Neural crest cell (in vitro differentiated cells): ENCODE measurements around the gene NEIL1. TPM values are rescaled to one million over a fixed set of nuclear protein-coding genes. Genes with fewer than 3 reads are reported as not detected.
"Not testable (repeated sequence)": the region's sequence is repeated elsewhere in the genome, so short reads cannot be mapped to it uniquely, and the experiment has no call there.

Experiments used
- DNase-seq: peaks from one replicate; pipeline ENCODE4 v3.0.0; 2021; ENCODE audit warnings: low read depth, mixed read lengths, low spot score
- H3K27ac Mint-ChIP-seq: one replicate; pipeline ENCODE4 v1.8.0; 2021; ENCODE audit warnings: mild to moderate bottlenecking, mixed read lengths; ENCODE audit not compliant: unreplicated experiment
- H3K27me3 Mint-ChIP-seq: 2 replicates; pipeline ENCODE4 v1.8.0; 2021; ENCODE audit warnings: low read depth, mild to moderate bottlenecking, mixed read lengths
- H3K36me3 Mint-ChIP-seq: 2 replicates; pipeline ENCODE4 v1.8.0; 2021; ENCODE audit warnings: low read depth, mild to moderate bottlenecking, mixed read lengths
- H3K4me1 Mint-ChIP-seq: 2 replicates; pipeline ENCODE4 v1.8.0; 2021; ENCODE audit warnings: mixed read lengths
- H3K4me3 Mint-ChIP-seq: one replicate; pipeline ENCODE4 v1.8.0; 2021; ENCODE audit warnings: mild to moderate bottlenecking, mixed read lengths
- H3K9me3 Mint-ChIP-seq: 2 replicates; pipeline ENCODE4 v1.8.0; 2021; ENCODE audit warnings: mixed read lengths
- total RNA-seq: library from RNA; stranded (reverse); gene quantifications from 2 replicates; pipeline ENCODE4 v1.2.1, GENCODE V29; 2021
- TF ChIP-seq, protein P1 (sequence below): fragments of 200-600 bp; sonication (generic); conservative IDR thresholded peaks from 2 replicates; pipeline ENCODE4 v1.5.0; 2021; ENCODE audit warnings: antibody characterized with exemption, mild to moderate bottlenecking

The NEIL1 gene
- total RNA-seq, 1 donor from 2014 or later = 20.4 TPM

DNA sequence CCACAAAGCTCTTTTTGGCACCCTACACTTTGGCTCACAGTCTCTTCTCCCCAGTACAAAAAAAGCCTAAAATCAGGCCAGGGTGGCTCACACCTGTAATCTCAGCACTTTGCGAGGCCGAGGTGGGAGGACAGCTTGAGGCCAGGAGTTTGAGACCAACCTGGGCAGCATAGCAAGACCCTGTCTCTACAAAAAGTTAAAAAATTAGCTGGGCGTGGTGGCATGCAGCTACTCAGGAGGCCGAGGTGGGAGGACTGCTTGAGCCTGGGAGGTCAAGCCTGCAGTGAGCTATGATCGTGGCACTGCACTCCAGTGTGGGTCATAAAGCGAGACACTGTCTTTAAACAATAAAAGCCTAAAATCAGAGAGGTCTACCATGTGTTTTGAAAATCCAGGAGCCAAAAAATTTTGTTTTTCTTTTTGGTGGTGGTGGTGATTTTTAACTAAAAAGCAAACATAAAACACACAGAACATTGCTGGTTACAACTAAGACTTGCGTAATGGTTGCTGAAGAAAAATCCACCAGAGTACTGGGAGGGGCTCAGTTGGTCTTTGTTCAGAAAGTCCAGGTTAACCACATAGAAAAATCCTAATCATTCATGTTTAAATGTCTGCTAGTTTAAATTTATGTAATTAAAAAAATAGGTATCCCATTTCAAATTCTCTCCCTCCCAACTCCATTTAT lies 23.2 kb downstream of the NEIL1 start:
- no peak for DNase-seq
- H3K27ac Mint-ChIP-seq = no peak overlapping the region
- H3K36me3 Mint-ChIP-seq = peaks cover 11% of the 10 kb centered on the region

DNA sequence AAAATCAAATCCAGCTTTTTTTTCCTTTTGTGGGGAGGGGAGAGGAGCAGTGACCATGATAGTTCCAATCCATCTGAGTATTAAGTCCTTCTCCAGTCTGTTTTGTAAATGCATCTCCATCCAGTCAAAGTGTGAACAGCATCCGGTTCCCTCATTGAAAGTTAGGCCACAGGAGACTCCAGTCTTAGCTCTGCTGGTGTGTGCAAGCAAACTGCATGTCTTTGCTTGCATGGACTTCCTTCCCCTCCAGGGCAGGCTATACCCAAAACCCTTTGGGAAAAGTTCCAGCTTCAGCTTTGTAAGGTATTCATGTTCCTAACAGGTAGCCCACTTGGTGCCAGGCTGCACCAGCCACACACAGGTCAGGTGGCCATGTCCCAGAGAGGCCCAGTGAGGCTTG lies 24.6 kb downstream of the NEIL1 start:
- no peaks in the 10 kb centered on the region for H3K9me3 Mint-ChIP-seq
- TF ChIP-seq, protein P1, sequence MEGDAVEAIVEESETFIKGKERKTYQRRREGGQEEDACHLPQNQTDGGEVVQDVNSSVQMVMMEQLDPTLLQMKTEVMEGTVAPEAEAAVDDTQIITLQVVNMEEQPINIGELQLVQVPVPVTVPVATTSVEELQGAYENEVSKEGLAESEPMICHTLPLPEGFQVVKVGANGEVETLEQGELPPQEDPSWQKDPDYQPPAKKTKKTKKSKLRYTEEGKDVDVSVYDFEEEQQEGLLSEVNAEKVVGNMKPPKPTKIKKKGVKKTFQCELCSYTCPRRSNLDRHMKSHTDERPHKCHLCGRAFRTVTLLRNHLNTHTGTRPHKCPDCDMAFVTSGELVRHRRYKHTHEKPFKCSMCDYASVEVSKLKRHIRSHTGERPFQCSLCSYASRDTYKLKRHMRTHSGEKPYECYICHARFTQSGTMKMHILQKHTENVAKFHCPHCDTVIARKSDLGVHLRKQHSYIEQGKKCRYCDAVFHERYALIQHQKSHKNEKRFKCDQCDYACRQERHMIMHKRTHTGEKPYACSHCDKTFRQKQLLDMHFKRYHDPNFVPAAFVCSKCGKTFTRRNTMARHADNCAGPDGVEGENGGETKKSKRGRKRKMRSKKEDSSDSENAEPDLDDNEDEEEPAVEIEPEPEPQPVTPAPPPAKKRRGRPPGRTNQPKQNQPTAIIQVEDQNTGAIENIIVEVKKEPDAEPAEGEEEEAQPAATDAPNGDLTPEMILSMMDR = no peak
- H3K36me3 Mint-ChIP-seq = peaks cover 12% of the 10 kb centered on the region
- peaks cover 20% of the 10 kb centered on the region for H3K4me1 Mint-ChIP-seq
- no peak overlapping the region for H3K4me3 Mint-ChIP-seq
- no peak overlapping the region for H3K27ac Mint-ChIP-seq
- H3K27me3 Mint-ChIP-seq = no peaks in the 10 kb centered on the region
- DNase-seq = no peak

More for the DNA sequence above, 23.2 kb downstream of the NEIL1 start:
- peak overlapping the region; percentile 98 for H3K4me3 Mint-ChIP-seq
- no peaks in the 10 kb centered on the region for H3K9me3 Mint-ChIP-seq
- TF ChIP-seq, protein P1 = no peak
- peaks cover 20% of the 10 kb centered on the region for H3K4me1 Mint-ChIP-seq
- H3K27me3 Mint-ChIP-seq = no peaks in the 10 kb centered on the region

GRCh38 chr15:75371901-75372688 lies 25.3 kb downstream of the NEIL1 start:
- DNase-seq = no peak
- Mint-ChIP-seq H3K27me3 (no peaks in the 10 kb centered on the region), H3K36me3 (peaks cover 13% of the 10 kb centered on the region), H3K27ac (no peak overlapping the region), H3K4me3 (no peak overlapping the region), H3K9me3 (no peaks in the 10 kb centered on the region), H3K4me1 (peaks cover 20% of the 10 kb centered on the region)
- TF ChIP-seq, protein P1 = no peak

DNA sequence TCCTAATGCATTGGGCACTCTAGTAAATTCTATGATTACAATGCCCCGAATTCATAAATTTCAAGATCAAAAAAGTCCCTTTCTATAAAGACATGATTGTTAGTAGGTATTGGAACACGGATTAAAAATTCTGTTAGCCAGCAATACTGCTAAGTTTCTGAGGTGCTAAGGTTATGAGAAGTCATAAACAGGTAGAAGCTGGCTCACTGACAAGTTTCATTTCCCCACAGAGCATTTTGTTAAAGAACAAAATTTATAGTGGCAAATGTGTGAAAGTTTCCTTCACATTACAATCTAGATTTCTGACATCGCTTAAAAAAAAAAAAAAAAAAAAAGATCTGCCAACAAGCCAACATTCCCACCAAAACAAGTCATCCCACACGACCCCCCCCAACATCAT lies 33.9 kb downstream of the NEIL1 start:
- Mint-ChIP-seq H3K4me3 (no peak overlapping the region), H3K27me3 (no peaks in the 10 kb centered on the region), H3K4me1 (no peaks in the 10 kb centered on the region), H3K27ac (no peak overlapping the region), H3K9me3 (no peaks in the 10 kb centered on the region), H3K36me3 (peaks cover 3% of the 10 kb centered on the region)
- TF ChIP-seq, protein P1 = no peak
- DNase-seq = no peak

- not testable (repeated sequence) for H3K27me3 Mint-ChIP-seq, DNase-seq, H3K9me3 Mint-ChIP-seq, H3K4me1 Mint-ChIP-seq, H3K27ac Mint-ChIP-seq, H3K36me3 Mint-ChIP-seq, H3K4me3 Mint-ChIP-seq
Observed at GRCh38 chr15:75383986-75384385, 37.1 kb downstream of the NEIL1 start.
